Liver (tissue), 3 donors: Measurements from ENCODE around the gene BRI3.

Experiments used
- CTCF ChIP-seq: fragments of 150-350 bp; IDR thresholded peaks from 2 replicates; pipeline ENCODE4 v1.5.1; 2017; ENCODE audit warnings: improper control_type of control experiment, low read depth, low read length; ENCODE audit not compliant: missing input control
- FOXA1 ChIP-seq: IDR thresholded peaks from 2 replicates; pipeline ENCODE4 v1.6.1; 2016; ENCODE audit warnings: antibody characterized with exemption
- JUND ChIP-seq, 2 donors: IDR thresholded peaks; 2 replicates each; pipeline ENCODE4 v1.6.1; 2016; ENCODE audit warnings: antibody characterized with exemption in 2 of 2
- MAX ChIP-seq: IDR thresholded peaks from 2 replicates; pipeline ENCODE4 v1.6.1; 2016; ENCODE audit warnings: antibody characterized with exemption
- REST ChIP-seq: IDR thresholded peaks from 2 replicates; pipeline ENCODE4 v1.6.1; 2016; ENCODE audit warnings: antibody characterized with exemption, mild to moderate bottlenecking
- YY1 ChIP-seq: IDR thresholded peaks from 2 replicates; pipeline ENCODE4 v1.6.1; 2016; ENCODE audit warnings: antibody characterized with exemption, mild to moderate bottlenecking
- donor health status: healthy.
- donor health status: healthy.

GRCh38 chr7:98338441-98338840, 57.0 kb downstream of the BRI3 start:
- TF ChIP-seq YY1, result no peak
- no peak for TF ChIP-seq CTCF
- no peak for TF ChIP-seq FOXA1
- TF ChIP-seq MAX, result no peak
- no peak for TF ChIP-seq JUND (IDR thresholded peaks at IDR 0.05)
- no peak for TF ChIP-seq REST
